GM06990 (cell line): ENCODE results near the gene TMEM107.

ENCODE experiments used
- DNase-seq: peaks from one replicate; pipeline ENCODE4 v3.0.0-alpha.2; 2011; ENCODE audit not compliant: insufficient read length; ENCODE audit errors: extremely low read depth
- H3K27me3 ChIP-seq: replicated peaks from 2 replicates; pipeline ENCODE4 v1.6.0; 2011; ENCODE audit warnings: low read length; ENCODE audit not compliant: control insufficient read depth, insufficient read depth
- H3K36me3 ChIP-seq: 2 replicates; pipeline ENCODE4 v1.5.1; 2011; ENCODE audit warnings: low read length; ENCODE audit not compliant: control insufficient read depth, insufficient read depth
- H3K4me3 ChIP-seq: replicated peaks from 2 replicates; pipeline ENCODE4 v1.5.1; 2011; ENCODE audit warnings: low read depth, mild to moderate bottlenecking, control low read depth, low read length
- TF ChIP-seq, protein P1 (sequence below): IDR thresholded peaks from 2 replicates; pipeline ENCODE4 v1.5.1; 2011; ENCODE audit warnings: low read length, control low read depth, mild to moderate bottlenecking, inconsistent platforms; ENCODE audit not compliant: insufficient read depth, poor library complexity, severe bottlenecking

The TMEM107 gene

DNA sequence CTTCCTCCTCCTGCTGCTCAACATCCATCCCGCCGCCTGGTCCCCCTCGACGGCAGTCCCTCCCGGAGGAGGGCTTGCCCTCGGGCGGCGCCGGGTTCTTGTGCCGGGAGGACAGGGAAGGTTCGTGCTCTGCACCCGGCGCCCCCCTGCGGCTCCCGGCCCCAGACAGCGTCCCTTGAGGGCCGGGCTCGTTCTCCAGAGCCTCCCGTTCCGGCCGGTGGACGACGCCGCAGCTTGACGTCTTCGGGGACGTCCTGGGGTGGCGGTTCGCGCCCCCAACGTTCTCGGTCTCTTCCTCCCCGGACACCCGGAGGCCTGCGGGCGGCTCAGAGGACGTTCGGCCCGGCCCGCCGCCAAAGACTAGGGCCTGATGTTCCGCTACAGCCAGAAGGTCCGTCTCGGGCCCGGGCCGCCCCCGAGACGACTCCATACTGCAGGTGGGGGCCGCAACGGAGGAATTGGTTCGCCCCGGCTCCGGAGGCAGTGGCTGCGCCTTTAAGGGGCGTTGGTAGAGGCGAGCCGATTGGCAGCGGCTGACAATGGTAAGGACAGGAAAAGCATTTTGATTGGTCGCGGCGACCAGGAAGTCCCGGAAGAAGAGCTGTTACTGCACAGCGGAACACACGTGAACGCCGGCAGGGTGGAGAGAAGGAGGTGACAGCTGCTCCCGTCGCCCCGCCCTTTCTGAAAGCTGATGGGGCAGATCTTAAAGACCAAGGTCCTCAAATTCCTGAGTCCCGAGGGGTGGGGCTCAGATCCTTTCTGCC is 13.7 kb upstream of the TMEM107 start, which contains the start of gene BORCS6:
Gene BORCS6 (minus strand): TSS at position 470 of the 767 bp plus-strand sequence. CDS start 40 bp downstream, at position 430.
- Histone ChIP-seq H3K36me3 (no peaks in the 10 kb centered on the region), H3K4me3 (peak within 1 kb of the TSS; percentile 85), H3K27me3 (no peaks in the 10 kb centered on the region)
- DNase-seq: peak; percentile 91
- TF ChIP-seq, protein P1, sequence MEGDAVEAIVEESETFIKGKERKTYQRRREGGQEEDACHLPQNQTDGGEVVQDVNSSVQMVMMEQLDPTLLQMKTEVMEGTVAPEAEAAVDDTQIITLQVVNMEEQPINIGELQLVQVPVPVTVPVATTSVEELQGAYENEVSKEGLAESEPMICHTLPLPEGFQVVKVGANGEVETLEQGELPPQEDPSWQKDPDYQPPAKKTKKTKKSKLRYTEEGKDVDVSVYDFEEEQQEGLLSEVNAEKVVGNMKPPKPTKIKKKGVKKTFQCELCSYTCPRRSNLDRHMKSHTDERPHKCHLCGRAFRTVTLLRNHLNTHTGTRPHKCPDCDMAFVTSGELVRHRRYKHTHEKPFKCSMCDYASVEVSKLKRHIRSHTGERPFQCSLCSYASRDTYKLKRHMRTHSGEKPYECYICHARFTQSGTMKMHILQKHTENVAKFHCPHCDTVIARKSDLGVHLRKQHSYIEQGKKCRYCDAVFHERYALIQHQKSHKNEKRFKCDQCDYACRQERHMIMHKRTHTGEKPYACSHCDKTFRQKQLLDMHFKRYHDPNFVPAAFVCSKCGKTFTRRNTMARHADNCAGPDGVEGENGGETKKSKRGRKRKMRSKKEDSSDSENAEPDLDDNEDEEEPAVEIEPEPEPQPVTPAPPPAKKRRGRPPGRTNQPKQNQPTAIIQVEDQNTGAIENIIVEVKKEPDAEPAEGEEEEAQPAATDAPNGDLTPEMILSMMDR: peak; percentile 25

DNA sequence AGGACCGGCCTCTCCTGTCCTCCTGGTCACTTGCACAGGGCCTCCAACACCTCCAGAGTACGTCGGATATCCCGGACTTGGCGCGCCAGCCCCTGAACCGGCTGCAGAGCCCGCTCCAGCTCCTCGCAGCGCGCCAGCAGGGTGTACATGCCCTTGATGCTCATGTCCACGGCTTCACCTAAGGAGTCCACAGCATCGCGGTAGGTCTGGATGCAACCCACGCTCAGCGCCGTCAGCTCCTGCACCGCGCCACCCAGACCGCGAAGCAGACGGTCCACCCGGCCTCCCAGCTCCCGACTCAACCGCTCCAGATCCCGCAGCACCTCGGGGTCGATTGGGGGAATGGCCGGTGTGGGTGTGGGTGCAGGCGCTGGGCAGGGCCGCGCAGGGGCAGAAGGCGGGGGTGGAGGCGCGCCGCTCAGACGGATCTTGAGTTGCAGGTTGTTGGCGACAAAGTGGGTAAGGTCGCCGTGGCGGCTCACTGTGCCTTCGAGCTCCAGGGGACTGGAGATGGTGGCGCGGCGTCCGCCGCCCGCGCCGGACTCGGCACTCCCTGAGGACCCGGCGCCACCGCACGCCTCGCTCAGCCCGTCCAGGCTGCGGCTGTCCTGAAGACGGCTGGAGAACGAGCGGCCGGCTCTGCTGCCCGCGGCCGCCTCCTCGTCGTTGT is 13.0 kb upstream of the TMEM107 start:
- Histone ChIP-seq H3K27me3 (no peaks in the 10 kb centered on the region), H3K36me3 (no peaks in the 10 kb centered on the region), H3K4me3 (peak overlapping the region; percentile 85)
- TF ChIP-seq, protein P1: no peak
- peak; percentile 54 for DNase-seq

DNA sequence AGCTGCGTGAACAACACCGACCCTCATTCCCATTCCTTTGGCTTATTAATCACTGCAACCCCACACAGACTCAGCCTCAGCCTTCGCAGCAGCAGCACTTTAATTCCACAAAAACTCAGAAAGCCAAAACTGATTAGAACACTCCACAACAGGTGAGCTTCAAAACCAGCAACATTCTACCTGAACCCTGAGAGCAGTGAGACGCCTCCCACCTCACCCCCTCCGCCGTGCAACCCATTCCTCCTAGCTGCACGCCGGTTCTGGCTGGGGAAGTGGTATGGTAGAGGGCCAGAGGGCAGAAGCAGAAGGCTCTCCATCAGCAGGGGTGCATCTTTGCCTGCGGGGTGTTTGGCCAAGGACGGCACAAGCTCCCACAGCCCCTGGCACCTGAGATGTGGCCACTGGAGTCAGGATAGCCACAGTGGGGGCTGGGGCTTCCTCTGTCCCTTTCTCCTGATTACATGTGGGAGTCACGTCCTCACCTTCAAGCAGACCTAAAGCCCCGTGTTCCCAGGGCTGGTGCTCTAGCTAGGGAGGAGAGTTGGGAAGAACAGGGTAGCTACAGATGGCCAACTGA is 12.2 kb upstream of the TMEM107 start:
- Histone ChIP-seq H3K4me3 (peak overlapping the region; percentile 85), H3K27me3 (no peaks in the 10 kb centered on the region), H3K36me3 (no peaks in the 10 kb centered on the region)
- DNase-seq: no peak
- TF ChIP-seq, protein P1: no peak

DNA sequence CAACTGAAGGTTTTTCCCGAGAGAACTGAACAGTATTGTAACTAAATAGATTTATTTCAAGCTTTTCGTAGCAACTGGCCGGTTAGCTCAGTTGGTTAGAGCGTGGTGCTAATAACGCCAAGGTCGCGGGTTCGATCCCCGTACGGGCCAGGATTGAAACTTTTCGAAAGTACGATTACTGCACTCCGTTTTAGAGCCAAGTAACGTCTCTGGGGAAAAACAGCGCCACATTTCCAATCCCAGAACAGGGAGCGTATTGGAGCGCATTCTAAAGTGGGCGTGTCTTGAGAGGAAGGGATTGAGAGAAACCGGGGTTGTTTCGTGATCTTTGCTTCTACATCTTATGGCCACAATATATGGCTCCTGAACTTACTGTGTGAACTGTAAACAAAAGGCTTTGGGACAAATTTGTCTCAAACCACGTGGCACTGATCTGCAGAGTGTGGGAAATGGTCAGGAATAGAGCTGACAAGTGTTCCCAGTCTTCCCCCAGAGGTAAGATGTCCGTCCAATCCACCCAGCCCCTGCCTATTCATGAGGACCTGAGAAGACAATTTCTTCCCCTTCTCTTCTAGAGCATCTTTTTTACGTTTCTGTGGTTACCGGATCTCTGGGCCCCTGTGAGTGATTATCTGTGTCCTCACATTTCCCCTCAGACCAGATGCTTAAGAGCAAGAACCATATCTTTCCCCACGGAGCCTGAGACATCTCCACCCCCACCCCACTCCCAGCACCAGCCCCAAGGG is 11.5 kb upstream of the TMEM107 start:
- peak; percentile 86 for DNase-seq
- TF ChIP-seq, protein P1: no peak
- H3K27me3 ChIP-seq: no peaks in the 10 kb centered on the region
- H3K36me3 ChIP-seq: no peaks in the 10 kb centered on the region
- H3K4me3 ChIP-seq: peak overlapping the region; percentile 86

DNA sequence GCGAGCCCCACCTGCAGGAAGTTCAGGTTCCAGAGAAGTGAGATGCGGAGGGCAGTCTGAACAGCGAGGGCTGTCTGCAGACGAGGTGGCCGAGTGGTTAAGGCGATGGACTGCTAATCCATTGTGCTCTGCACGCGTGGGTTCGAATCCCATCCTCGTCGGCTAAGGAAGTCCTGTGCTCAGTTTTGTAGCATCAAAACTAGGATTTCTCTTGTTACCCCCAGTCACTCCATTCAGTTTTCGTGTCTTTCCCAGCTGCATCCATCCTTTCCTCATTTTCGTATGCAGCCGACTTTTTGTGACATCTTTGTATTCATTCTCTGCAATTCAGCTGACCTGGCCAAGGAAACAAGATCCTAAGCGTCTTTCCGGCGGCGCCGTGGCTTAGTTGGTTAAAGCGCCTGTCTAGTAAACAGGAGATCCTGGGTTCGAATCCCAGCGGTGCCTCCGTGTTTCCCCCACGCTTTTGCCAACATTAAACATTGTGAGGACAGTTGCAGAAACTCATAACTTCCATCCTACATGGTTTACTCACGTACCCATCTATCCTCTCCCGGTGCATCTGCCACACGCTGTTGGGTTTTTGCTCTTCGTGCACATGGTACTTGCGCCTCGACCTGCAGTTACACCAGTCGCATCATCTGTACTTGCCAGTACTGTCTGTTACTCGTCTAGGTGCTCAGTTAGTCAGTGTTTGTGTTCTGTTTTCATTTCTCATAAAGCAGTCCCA is 10.8 kb upstream of the TMEM107 start:
- DNase-seq: peak; percentile 91
- TF ChIP-seq, protein P1: peak; percentile 45

More for the DNA sequence above, 10.8 kb upstream of the TMEM107 start:
- H3K36me3 ChIP-seq: no peaks in the 10 kb centered on the region
- no peaks in the 10 kb centered on the region for H3K27me3 ChIP-seq
- peak overlapping the region; percentile 86 for H3K4me3 ChIP-seq
